Adrenal gland (tissue), 5 donors: ENCODE data around the gene SLC2A2.

Source experiments
- POLR2A ChIP-seq, 2 donors: fragments of 450-650 bp; IDR thresholded peaks; one replicate each; pipeline ENCODE4 v1.6.1; 2017; ENCODE audit warnings: antibody characterized with exemption in 2 of 2, mild to moderate bottlenecking in 2 of 2, moderate library complexity in 1 of 2
- TF ChIP-seq, protein P1 (sequence below), 6 experiments: fragments of 450-650 bp in 4 of 6; fragments of 200-600 bp in 2 of 6; sonication (generic) in 1 of 6; IDR thresholded peaks; 1 replicate in 5 of 6; 2 replicates in 1 of 6; pipeline versions ENCODE4 v1.5.1 to v1.8.0; 2016 to 2021; ENCODE audit warnings: antibody characterized with exemption in 6 of 6, mild to moderate bottlenecking in 2 of 6, moderate library complexity in 1 of 6
- donor health status: DM: no; HTN: no; CAD: no.

GRCh38 chr3:171044384-171044783, 17.9 kb upstream of the SLC2A2 start:
- TF ChIP-seq POLR2A (IDR thresholded peaks at IDR 0.05), result no peak
- TF ChIP-seq, protein P1, sequence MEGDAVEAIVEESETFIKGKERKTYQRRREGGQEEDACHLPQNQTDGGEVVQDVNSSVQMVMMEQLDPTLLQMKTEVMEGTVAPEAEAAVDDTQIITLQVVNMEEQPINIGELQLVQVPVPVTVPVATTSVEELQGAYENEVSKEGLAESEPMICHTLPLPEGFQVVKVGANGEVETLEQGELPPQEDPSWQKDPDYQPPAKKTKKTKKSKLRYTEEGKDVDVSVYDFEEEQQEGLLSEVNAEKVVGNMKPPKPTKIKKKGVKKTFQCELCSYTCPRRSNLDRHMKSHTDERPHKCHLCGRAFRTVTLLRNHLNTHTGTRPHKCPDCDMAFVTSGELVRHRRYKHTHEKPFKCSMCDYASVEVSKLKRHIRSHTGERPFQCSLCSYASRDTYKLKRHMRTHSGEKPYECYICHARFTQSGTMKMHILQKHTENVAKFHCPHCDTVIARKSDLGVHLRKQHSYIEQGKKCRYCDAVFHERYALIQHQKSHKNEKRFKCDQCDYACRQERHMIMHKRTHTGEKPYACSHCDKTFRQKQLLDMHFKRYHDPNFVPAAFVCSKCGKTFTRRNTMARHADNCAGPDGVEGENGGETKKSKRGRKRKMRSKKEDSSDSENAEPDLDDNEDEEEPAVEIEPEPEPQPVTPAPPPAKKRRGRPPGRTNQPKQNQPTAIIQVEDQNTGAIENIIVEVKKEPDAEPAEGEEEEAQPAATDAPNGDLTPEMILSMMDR (IDR thresholded peaks at IDR 0.05), result no peak
